Neural progenitor cell (in vitro differentiated cells): ENCODE measurements around the gene LRRC45.
A peak's percentile ranks its signal among the peaks of the same experiment; 100 is the strongest.

Source experiments
- EZH2 ChIP-seq: fragments of 200-600 bp; sonication (generic); IDR thresholded peaks from 2 replicates; pipeline ENCODE4 v1.6.1; 2017; ENCODE audit warnings: antibody characterized with exemption, mild to moderate bottlenecking, moderate library complexity
- TF ChIP-seq, protein P1 (sequence below): fragments of 200-600 bp; sonication (generic); IDR thresholded peaks from 2 replicates; pipeline ENCODE4 v1.5.1; 2017; ENCODE audit warnings: antibody characterized with exemption, mild to moderate bottlenecking

DNA sequence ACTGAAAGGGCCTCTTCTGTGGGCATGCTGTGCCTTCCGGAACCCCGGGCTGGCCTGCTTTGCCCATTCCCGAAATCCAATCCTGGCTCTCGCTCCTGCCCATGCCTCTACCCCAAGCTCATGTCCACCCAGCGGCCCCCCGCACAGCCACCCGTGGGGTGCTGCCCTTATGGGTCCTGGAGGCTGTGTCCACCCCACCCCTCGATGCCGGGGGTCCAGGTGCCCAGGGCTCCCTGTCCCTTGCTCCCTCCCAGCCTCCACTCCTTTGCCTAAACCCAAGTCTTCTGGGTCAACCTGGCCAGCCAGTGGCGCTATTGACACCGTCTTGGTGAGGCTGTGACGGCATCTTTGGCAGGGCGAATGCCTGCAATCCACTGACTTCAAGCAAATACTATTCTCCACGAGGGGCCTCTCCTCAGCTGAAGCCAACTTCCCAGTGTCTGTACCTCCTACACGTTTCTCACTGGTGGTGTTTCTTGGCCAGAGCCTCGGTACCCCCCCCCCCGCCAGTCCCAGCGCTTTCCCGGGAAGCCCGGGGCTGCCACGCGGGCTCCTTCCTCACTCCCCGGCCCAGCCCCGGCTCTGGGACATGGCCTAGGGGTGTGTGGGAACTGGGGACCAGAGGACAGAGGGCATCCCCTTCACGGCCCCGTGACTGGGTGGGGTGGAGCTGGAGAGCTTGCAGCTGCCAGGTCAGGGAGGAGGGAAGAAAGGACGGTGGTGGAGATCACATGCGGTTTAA is 54.7 kb downstream of the LRRC45 start:
- TF ChIP-seq, protein P1, sequence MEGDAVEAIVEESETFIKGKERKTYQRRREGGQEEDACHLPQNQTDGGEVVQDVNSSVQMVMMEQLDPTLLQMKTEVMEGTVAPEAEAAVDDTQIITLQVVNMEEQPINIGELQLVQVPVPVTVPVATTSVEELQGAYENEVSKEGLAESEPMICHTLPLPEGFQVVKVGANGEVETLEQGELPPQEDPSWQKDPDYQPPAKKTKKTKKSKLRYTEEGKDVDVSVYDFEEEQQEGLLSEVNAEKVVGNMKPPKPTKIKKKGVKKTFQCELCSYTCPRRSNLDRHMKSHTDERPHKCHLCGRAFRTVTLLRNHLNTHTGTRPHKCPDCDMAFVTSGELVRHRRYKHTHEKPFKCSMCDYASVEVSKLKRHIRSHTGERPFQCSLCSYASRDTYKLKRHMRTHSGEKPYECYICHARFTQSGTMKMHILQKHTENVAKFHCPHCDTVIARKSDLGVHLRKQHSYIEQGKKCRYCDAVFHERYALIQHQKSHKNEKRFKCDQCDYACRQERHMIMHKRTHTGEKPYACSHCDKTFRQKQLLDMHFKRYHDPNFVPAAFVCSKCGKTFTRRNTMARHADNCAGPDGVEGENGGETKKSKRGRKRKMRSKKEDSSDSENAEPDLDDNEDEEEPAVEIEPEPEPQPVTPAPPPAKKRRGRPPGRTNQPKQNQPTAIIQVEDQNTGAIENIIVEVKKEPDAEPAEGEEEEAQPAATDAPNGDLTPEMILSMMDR, result peak; percentile 7
- TF ChIP-seq EZH2, result no peak
